HG02970 (cell line): ENCODE results near the gene SCAANT1.

Experiments used
- ATAC-seq: cut with Tn5 transposase; IDR thresholded peaks from one replicate; pipeline ENCODE4 v1.9.1; 2021; ENCODE audit warnings: mild to moderate bottlenecking, moderate library complexity, moderate number of reproducible peaks; ENCODE audit not compliant: unreplicated experiment, low FRiP score

SCAANT1 gene

DNA sequence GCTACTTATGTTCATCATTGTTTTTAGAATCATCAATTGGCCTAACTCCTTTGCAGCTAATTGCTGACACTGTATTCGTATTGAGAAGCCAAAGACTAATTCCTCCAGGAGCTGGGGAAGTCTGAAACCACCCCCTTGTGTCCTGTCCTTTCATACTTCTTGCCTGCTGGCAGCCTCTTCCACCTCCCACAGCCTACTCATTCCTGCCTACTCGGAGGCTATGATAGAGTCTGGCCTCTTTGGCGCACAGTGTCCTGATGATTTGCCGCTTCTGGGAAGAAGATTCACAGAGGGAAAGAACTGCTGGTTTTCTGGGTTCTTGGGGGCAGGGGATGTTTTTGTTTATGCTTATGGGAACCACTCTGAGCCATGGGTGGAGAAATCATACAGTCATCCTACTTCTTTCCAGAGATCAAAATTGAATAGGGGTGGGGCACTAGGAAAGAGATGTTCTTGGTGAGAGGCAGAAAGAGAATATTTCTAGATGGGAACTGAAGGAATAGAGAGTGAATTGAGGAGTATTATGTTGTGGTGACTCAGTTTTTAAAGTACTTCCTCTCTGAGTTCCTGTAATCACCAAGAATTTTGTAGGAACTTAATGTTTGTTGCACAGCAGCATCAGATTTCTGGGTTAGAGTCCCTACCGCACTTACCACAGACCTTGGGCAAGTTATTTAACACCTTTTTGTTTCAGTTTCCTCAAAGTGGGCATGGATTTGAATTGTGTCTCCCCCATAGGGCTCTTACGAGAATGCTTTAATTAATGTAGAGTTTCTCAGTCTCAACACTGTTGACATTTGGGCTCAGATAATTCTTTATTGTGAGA is 22.1 kb upstream of the SCAANT1 start:
- no peak for ATAC-seq

DNA sequence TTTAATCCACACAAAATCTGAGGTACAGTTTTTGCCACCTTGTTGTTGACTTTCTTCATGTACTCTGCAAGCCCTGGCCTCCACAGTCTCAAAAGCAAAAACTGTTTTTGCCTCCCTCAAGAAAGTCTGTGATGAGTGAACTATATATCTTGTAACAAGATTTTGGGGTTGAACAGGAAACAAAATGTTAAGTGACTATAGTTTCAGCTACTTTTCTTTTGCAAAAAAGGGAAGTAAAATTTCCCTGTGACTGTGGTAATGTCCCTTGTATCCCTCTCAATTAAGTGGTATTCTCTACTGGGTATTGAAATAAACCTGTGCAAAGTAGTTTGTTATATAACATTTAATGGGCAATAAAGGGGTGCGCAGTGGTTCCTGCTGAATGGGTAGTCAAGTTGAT is 21.3 kb upstream of the SCAANT1 start:
- ATAC-seq: no peak

DNA sequence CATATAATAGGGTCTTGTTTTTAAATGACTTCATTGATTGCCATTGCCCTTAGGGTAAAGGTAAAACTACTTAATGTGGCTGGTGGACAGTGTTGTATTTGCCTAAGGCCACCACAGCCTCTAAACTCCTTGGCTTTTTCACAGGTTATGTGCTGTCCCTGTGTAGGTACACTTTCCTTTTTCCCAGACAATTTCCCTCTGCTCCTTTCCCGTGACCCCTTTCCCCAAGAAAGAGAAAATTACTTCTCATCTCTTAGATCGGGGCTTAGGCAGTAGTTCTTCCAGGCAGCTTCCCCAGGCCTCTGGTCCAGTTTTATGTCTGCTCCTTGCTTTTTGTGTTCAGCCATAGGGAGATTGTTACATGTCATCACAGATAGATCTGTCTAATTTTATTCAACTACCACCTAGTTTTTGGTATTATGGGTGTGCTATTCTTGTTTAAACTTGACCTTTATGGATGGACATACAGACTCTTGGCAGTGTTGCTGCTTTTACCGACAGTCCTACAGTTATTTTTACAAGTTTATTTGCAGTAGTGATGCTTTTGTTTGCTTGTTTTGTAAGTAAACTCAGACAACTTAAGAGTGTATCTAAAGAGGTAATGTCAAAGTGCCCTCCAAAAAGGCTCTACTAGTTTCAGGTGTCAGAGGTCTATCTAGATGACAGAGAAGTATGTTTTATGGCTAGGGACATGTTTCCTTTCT is 20.5 kb upstream of the SCAANT1 start:
- no peak for ATAC-seq

DNA sequence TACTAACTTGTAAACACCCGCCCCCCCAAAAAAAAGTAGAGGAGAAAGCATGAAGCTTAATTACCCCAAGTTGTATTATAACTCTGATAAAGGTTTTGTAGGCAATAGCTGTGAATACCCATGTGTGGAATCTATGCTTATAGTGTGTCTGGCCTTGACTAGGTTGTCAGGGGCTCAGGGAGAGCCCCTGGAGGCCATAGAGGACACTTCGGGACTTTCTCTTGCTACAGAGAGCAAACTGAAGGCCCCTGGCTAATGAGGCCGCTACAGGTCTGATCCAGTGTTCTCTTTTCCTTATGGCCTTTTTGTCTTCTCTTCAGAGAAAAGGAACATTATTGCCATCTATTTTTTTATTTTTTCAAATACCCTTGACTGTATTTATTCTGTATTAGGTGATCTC is 19.1 kb upstream of the SCAANT1 start:
- ATAC-seq: no peak

DNA sequence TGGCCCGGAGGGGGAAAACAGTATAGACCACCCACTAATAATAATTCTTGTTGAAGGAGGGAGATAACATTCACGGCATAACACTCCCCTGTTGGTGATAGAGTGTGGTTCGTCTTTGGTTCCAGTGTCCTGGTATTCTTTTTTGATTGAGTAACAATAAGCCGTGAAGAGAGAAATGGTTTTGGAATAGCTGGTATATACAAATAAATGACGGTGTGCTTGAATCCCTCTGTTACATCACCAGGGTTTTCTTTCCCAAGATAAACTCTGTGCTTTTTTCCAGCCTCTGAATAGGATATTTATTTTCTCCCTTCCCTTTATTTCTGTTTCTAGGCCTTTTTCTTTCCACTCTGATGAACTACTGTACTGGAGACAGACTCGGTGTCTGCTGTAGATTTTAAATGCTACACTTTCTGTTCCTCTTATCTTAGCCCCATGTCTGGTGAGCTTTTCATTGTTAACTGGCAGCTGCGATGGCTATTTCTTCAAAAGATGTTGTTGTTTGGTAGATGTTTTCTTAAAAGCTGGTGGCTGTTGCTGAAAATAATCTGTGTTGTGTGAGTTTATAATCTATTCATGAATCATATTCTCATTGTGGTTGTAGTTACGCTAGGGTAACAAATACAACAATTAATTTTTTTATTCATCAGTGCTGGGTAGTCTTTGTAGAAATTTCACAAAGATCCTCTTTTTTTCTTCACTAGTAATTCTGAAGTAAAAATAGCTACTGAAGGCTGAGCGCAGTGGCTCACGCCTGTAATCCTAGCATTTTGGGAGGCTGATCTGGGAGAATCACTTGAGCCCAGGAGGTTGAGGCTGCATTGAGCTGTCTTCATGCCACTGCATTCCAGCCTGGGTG is 15.5 kb upstream of the SCAANT1 start:
- ATAC-seq: no peak

DNA sequence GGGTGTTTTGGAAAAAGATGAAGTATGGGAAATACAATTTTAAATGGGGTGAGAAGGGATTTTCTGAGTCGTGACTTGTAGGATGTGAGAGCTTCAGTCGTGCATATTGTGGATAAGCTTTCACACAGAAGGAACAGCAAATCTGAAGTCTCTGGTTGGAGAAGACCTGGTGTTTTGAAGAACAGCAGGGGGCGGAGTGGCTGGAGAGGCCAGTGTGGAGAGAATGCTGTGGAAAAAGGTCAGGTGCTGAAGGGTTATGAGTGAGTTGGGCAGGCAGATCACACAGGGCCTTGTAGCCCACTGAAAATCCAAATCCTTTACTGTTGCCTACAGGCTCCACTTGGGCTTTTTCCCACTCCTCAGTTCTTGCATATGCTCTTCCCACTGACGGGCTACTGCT is 14.1 kb upstream of the SCAANT1 start:
- ATAC-seq: no peak

DNA sequence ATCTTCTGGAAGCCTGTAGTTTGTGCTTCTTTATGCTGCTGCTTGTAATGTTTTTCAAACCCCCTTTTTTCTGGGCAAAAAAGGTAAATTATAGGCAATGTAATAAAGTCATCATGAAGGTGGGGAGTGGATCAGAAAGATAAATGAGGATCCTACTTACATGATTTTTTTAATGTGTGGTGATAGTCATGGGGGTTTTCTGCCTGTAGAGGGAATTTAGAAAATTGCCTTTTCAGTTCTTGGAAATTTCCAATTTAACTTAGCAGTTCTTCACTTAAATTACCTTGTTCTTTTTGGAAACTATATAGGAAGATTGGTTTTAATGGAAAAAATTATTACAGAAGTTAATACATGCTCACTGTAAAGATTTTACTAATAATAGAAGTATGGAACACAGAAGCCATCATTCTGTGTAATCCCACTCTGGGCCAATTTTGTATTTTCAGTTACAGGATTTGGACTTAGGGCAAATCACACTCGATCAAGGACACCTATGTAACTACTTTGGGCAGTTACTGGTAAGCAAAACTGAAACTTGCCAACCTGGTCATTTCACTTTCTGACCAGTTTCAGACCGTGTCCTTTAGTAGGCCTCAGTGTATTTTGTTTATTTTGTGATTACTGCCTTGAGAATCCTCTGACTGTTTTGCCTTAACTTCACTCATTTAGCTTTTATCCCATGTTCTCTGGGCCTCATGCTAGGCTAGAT is 10.5 kb upstream of the SCAANT1 start:
- no peak for ATAC-seq

DNA sequence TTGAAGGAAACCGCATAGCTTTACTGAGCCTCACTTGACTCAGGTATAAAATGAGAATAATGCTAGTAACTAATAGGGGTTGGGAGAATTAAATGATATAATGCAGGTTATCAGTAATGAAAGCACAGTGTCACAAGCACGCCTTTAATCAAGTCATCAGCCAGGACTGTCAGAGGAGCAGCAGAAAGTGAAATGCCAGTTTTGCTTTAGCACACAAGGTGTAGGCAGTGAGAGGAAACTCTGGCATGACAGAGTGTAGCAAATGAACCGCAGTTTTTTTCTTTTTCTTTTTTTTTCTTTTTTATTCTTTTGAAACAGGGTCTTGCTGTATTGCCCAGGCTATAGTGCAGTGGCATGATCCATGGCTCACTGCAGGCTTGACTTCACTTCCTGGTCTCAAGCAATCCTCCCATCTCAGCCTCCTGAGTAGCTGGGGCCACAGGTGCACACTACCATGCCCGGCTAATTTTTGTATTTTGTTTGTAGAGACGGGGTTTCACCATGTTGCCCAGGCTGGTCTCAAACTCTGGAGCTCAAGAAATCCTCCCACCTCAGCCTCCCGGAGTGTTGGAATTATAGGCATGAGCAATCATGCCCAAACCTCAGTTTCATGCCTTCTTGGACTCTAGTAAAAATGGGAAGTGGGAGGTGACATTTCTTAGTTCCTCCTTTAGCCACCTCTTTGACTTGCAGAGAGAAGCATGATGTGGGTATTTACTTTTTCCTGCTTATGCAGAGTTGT is 9.7 kb upstream of the SCAANT1 start:
- ATAC-seq: peak; percentile 59

DNA sequence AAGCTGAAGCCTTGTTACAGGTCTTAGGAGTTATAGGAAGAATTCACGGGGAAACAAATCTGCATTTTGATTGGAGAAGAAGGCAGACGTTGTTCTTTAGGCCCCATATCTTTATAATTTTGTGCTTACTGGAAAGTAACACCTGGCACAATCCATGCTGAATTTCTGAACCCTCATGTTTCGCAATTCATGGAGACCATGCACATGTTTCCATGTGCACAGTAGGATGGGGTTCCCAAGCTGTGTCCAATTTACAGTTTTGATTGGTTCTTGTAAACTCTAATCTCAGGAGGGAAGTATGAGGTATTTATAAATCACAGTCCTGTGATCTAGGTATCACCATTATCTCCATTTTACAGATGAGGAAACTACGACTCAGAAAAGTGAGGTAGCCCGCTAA is 7.8 kb upstream of the SCAANT1 start:
- ATAC-seq: no peak

DNA sequence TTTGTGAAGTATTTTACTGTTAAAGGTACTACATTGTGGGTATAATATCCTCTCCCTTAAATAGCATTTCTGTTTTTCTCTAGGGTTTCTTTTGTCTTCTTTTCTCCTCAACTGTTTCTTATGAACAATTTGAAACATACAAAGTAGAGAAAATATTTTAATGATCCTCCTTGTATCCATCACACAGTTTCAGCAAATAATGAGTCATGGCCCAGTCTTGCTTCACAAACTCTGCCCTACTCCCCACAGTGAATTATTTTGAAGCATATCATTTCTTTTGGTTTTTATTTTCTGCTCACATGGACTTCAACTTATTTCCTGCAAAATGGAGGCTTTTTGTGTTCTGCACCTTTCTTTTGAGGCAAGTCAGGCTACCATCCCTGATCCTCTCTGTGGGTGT is 6.1 kb upstream of the SCAANT1 start:
- ATAC-seq: no peak

DNA sequence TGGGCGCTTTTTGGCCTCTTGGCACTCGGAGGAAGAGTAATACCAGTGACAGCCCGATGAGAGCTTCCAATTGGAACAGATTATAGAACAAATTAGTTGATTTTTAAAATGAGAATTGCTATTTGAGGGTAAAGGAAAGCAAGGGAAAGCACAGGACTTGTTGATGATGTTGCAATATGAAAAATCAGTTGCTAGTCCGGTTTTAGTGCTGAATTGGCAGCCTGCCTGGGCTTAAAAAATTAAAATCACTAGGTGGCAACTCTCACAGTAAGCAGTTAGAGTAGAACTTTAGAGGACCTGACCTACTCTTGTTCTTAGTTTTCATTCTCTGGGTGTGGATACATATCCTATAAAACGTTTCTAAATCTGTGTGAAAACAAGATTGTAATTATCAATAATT is 2.1 kb upstream of the SCAANT1 start:
- ATAC-seq: no peak

DNA sequence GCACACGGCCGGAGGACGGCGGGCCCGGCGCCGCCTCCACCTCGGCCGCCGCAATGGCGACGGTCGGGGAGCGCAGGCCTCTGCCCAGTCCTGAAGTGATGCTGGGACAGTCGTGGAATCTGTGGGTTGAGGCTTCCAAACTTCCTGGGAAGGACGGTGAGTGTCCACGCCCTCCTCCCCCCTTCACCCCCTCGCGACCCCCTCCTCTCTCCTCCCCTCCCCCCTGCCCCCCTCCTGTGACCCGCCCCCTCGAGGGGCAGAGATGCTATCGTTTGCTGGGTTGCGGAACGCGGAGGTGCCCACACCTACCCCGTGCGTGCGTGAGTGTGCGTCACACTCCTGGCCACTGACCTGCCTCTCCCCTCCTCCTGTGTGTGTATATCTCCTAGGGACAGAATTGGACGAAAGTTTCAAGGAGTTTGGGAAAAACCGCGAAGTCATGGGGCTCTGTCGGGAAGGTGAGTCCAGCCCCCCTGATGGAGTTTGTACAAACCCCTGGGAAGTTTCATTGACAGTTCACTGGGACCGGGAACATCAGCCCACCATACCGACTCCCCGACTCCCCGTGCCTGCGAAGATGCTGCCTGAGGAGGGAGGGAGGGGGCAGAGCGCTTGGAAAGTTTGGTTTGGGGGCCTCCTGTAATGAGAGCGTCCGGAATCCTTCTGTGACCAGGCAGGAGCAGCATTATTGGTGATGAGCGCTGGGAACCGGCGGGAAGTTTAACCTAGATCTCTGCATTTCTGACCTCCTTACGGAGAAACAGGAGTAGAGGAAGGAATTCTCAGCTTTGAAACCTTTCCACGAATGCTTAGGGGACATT is 795 bp upstream of the SCAANT1 start:
- peak; percentile 33 for ATAC-seq

DNA sequence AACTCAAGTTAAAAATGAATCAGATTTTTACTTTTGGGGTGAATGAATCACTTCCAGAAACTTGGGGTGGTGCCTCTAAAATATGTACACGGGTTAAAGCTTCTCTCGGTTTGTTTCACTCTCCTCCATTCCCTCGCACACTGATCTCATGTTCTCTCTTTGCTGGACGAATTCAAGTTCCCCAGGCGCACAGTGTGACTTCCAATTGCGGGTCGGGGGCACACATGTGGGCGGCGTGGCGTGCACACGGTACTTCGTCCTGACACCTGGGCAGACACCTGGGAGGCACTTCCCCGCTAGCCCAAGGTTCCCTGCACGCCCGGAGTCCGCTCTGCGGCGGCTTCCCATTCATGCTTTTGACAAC is 692 bp downstream of the SCAANT1 start:
- peak; percentile 23 for ATAC-seq

DNA sequence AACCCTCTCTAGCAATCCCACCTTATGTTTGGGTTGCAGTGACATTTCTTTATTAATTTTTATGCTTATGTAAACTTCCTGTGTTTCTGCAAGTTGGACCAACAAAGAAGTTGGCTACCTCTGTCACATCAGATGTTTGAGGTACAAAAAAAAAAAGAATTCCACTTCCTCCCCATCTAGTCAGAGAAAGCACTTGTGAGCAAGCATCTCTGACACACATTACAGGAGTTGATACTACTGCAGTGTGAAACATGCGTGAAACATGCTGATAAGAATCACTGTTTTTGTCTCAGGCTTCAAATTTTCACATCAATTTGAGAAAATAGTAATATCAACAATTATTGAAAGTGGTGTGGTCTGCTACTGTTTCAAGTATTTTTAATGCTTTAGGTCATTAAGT is 1.3 kb downstream of the SCAANT1 start:
- ATAC-seq: no peak

DNA sequence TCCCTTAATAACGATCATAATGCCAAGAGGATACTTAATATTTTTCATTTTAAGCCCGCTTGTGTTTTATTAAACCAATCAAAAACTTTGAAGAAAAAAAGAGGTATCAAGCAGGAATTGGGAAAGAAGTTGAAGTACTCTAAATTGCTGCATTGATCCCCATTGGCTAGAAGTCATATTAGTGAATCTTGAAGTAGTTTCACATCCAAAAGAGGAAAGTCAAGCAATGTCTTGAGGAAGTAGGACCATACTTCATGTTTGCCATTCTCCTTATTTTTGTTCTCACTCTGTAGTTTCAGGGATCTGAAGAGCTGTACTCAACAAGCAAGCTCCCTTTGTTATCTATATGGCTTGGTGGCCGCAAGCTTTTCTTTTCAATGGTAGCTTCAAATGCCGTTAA is 2.2 kb downstream of the SCAANT1 start:
- ATAC-seq: no peak

DNA sequence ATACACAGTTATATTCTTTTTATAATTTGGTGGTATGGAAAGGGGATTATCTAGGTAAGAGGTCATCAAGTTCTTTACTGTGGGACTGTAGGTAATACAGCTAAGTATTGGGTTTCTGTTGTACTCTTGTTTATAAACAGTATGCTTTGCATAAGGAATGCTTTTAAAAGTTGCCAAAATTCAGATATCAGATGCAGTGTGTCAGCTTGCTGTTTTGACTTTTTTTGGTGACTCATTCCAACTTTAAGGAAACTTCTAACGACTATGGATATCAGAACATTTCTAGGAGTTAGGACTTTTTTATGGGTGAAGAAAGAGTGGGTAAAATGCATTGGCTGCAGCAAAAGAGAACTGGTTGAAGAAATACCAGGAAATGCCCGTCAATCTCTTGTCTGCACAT is 2.8 kb downstream of the SCAANT1 start:
- ATAC-seq: no peak

DNA sequence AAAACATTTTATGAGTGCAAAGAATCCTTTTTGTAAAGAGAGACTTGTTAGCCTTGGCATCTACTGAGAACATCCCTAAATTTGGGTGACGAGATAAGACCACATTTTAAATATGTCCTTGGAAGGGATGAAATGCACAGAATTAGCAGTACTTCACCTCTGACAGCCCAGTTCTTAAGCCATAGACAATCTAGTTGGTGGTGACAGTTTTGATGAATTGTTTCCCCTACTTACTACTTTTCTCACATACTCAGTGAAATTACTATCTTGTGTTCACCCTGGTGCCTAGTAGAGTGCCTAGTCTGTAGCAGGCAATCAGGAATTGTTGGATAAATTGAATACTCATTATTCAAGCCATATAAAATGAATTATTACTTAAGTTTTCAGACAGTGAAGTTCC is 3.4 kb downstream of the SCAANT1 start:
- ATAC-seq: no peak

DNA sequence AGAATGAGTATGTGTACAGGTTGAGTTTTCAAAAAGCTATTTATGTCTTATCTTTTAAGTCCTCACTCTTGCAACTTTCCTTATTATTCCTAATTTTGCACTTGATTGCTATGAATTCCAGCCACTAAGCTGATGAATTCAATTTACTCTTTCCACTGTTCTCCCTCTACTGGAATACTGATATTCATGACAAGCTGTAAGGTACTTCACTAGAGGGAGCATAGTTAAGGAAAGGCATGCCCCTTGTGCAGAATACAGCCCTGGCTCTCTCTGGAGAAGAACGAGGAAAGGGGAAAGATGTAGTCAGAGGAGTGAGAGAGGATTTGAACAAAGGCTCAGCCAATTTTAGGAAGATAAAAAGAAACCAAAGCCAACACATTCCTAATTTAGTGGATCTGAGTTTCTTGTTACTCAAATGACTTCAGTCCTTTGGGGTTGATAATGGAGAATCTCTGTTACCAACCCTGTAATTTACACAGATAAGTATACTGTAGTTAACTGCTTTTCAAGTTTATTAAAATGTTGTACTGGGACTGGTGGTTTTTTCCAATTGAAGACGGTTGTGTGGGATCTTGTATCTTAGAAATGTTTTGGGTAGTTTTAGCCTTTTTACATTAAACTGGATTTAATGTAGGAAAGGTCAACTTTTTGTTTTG is 4.0 kb downstream of the SCAANT1 start:
- ATAC-seq: no peak
